GM19351 (cell line): ENCODE results near the gene WDR5.

Experiments
- ATAC-seq: cut with Tn5 transposase; IDR thresholded peaks from one replicate; pipeline ENCODE4 v1.9.1; 2021; ENCODE audit warnings: mild to moderate bottlenecking, moderate library complexity; ENCODE audit not compliant: unreplicated experiment

The WDR5 gene

GRCh38 chr9:134131471-134132207, 4.2 kb upstream of the WDR5 start:
- no peak for ATAC-seq

DNA sequence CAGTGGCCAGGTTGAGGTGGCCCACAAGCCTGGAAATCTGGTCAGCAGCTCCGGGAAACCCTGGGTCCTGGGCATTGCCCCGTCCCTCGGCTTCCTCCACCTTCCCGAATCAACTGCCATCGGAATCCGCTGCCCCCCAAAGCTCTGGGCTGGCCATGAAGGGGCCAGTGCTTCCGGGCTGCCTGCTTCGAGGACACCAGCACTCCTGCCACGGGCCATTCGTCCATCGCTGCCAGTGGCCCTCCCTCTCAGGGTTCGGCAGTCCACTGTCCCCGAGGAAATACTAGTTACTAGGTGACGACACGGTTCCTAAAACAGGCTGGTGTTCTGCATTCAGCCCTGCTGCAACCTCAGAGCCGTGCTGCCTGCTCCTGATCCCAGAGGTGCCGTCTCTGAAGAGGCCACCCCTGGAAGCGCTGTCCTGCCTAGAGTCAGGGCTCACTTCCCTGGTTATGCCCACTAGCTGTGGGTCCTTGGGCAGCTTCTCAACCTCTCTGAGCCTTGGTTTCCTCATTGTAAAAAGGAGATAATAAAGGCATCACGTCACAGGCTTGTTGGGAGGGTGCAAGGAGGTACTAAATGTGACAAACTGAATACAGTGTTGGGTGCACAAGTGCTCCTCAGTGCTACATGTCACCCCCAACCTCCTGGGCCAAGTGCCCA, 3.5 kb upstream of the WDR5 start:
- no peak for ATAC-seq

- ATAC-seq = no peak
These were observed 936 bp upstream of the WDR5 start for GRCh38 chr9:134134949-134135342.

GRCh38 chr9:134136118-134136995, 475 bp downstream of the WDR5 start:
- ATAC-seq = no peak

- no peak for ATAC-seq
These were observed 1.1 kb downstream of the WDR5 start for GRCh38 chr9:134136996-134137299.

GRCh38 chr9:134138292-134138691, 2.4 kb downstream of the WDR5 start:
- ATAC-seq = no peak

DNA sequence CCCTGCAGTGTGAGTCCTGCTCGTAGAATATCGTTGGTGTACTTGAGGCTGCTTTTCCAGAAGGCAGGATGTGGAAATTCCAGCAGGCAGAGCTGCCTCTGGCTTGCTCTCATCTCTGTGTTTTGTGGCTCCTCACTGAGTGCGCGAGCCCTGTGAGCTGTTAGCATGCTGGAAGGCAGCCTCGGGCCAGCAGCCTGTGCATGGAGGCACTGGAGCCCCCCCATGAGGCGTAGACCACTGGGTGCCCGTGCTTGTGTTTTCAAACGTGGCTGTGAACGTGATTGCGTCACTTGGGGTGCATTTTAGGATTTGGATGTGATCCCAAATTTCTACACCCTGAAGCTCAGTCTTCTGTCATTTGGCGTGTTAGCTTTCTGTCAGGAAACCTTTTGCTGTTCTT, 3.2 kb downstream of the WDR5 start:
- ATAC-seq = no peak

- ATAC-seq = no peak
These were observed 6.0 kb downstream of the WDR5 start for GRCh38 chr9:134141906-134142305.

- ATAC-seq = no peak
These were observed 8.9 kb downstream of the WDR5 start for GRCh38 chr9:134144801-134145200.

DNA sequence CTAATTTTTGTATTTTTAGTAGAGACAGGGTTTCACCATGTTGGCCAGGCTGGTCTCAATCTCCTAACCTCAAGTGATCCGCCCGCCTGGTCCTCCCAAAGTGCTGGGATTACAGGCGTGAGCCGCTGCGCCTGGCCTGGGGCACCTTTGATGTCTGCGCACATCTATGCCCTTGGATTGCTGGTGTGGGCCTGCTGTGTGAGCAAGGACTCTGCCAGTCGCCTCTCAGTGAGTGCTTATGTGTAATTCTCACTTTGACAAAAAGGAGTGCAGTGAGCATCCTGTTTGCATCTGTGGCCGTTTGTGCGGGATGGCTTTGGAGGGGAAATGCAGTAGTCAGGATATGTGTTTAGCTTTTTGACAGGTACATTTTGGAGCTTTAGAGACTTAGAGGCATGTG, 9.4 kb downstream of the WDR5 start:
- ATAC-seq = no peak

GRCh38 chr9:134146774-134147493, 11.1 kb downstream of the WDR5 start:
- ATAC-seq = no peak

DNA sequence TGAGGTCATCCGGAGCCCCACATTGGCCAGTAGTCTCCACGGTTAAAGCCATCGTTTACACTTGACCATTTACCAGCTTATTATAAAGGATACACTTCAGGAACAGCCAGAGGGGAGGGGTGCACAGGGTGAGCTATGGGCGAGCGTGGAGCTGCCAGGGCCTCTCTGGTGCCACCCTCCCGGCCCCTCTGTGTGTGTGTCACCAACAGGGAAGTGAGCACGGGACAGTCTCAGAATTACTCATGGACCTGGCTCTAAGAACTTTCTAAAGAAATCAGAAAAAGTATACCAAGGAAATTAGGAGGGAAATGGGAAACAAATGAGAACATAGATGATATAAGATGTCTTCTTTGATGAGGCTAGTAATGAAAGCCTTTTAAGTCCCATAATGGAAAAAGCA, 13.5 kb downstream of the WDR5 start:
- no peak for ATAC-seq

- ATAC-seq = no peak
These were observed 14.8 kb downstream of the WDR5 start for GRCh38 chr9:134150557-134151214.

- ATAC-seq = no peak
These were observed 16.2 kb downstream of the WDR5 start for GRCh38 chr9:134152022-134152448.

DNA sequence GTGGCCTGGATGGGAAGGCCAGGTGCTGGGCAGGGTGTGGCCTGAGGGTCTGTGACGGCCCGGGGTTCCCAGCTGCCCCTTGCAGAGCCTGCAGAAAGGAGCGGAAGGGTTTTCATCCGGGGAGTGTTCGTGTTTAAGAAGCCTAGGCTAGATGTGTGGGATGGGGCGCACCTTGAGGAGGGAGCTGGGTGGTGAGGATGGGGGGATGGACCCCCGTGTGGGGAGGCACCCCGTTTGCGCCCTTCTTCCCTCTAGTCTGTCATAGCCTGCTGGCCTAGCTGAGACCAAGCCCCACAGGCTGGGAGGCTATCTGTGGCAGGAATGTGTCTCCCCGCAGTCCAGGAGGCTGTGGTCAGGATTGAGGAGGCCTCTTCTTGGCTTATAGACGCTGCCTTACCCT, 16.6 kb downstream of the WDR5 start:
- no peak for ATAC-seq

DNA sequence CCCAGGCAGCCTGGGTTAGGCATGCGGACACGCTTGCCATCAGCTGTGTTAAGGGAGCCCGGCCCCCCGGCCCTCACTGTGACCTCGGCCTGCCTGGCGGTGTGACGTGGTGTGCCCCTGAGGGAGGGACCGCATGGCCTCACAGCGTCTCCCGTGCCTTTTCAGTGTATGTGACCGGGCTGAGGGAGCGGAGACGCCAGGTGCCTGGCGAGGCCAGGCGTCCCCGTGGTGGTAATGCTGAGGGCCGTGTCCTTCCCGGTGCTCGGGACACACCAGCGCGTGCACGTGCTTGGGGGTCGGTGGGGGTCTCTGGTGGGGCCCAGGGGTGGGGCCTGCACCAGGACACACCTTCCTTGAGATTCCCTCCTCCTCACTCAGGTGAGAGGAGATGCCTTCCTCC, 17.6 kb downstream of the WDR5 start:
- no peak for ATAC-seq

DNA sequence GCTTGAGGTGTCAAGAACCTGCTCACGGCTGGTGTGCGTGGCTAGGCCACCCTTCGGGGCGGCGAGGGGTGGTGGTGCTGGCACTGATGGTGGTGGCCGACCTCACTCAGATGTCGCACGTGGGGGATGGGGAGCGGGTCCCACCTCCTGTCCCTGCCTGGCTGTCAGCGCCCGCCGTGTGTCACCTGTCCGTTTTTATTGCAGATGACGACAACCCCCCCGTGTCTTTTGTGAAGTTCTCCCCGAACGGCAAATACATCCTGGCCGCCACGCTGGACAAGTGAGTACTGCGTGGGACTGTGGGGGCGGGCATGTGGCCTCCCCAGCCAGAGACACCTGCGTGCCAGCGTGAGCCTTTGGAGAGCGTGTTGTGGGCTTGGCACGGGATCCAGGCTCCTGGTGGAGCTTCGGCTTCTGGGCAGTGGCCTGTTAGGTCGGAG, 18.4 kb downstream of the WDR5 start:
- no peak for ATAC-seq

GRCh38 chr9:134155812-134156377, 20.0 kb downstream of the WDR5 start:
- ATAC-seq = no peak

GRCh38 chr9:134156564-134157377, 20.9 kb downstream of the WDR5 start:
- ATAC-seq = no peak
